Activated CD8-positive, alpha-beta memory T cell treated with anti-CD3 and anti-CD28 coated beads for 4 hours (primary cell): ENCODE data around the gene CAMKMT.
A peak's percentile ranks its signal among the peaks of the same experiment; 100 is the strongest.
"Not testable (repeated sequence)": the region's sequence is repeated elsewhere in the genome, so short reads cannot be mapped to it uniquely, and the experiment has no call there.

Source experiments
- DNase-seq, 2 donors: peaks; one replicate each; pipeline ENCODE4 v3.0.0-alpha.2; 2020; ENCODE audit warnings: low read depth in 2 of 2

CAMKMT gene

GRCh38 chr2:44360749-44361329 lies 908 bp upstream of the CAMKMT start:
- no peak for DNase-seq

GRCh38 chr2:44362207-44363015 lies 664 bp downstream of the CAMKMT start:
- peak in 1 of 2 donors; percentile 3 for DNase-seq

- DNase-seq: no peak
These were observed 2.9 kb downstream of the CAMKMT start for GRCh38 chr2:44364604-44365003.

GRCh38 chr2:44367591-44367990 lies 5.8 kb downstream of the CAMKMT start:
- no peak for DNase-seq

- DNase-seq: no peak
These were observed 7.6 kb downstream of the CAMKMT start for GRCh38 chr2:44369392-44369791.

- DNase-seq: no peak
These were observed 9.7 kb downstream of the CAMKMT start for GRCh38 chr2:44371445-44371844.

GRCh38 chr2:44372246-44372645 lies 10.5 kb downstream of the CAMKMT start:
- DNase-seq: no peak

- DNase-seq: no peak
These were observed 15.7 kb downstream of the CAMKMT start for GRCh38 chr2:44377486-44377885.

GRCh38 chr2:44385226-44385625 lies 23.5 kb downstream of the CAMKMT start:
- DNase-seq: not testable (repeated sequence)

- DNase-seq: no peak
These were observed 27.1 kb downstream of the CAMKMT start for GRCh38 chr2:44388877-44389276.

GRCh38 chr2:44389895-44390294 lies 28.1 kb downstream of the CAMKMT start:
- no peak for DNase-seq

GRCh38 chr2:44392338-44392943 lies 30.7 kb downstream of the CAMKMT start:
- DNase-seq: peak; percentile 5 to 7

- no peak for DNase-seq
These were observed 35.9 kb downstream of the CAMKMT start for GRCh38 chr2:44397447-44398175.

GRCh38 chr2:44398243-44398897 lies 36.6 kb downstream of the CAMKMT start:
- no peak for DNase-seq

- DNase-seq: no peak
These were observed 59.0 kb downstream of the CAMKMT start for GRCh38 chr2:44420725-44421124.

GRCh38 chr2:44424211-44424610 lies 62.5 kb downstream of the CAMKMT start:
- no peak for DNase-seq

- no peak for DNase-seq
These were observed 67.3 kb downstream of the CAMKMT start for GRCh38 chr2:44429034-44429433.

GRCh38 chr2:44430342-44430741 lies 68.6 kb downstream of the CAMKMT start:
- no peak for DNase-seq

- no peak for DNase-seq
These were observed 72.1 kb downstream of the CAMKMT start for GRCh38 chr2:44433895-44434294.

GRCh38 chr2:44441200-44441599 lies 79.5 kb downstream of the CAMKMT start:
- DNase-seq: no peak

- DNase-seq: no peak
These were observed 80.3 kb downstream of the CAMKMT start for GRCh38 chr2:44442019-44442418.

- DNase-seq: no peak
These were observed 81.8 kb downstream of the CAMKMT start for GRCh38 chr2:44443517-44443916.
